A549 (cell line): Measurements from ENCODE around the gene GAA. TPM values are rescaled to one million over a fixed set of nuclear protein-coding genes. Genes with fewer than 3 reads are reported as not detected.

Experiments used
- ATAC-seq, 2 experiments: fragments of 200-7000 bp in 1 of 2; fragments of >200 bp in 1 of 2; cut with Nextera tagmentation in 1 of 2; cut with Tn5 transposase in 1 of 2; 3 replicates each; pipeline versions ENCODE4 v1.8.0 to v1.9.1; 2018 to 2020; ENCODE audit warnings: mild to moderate bottlenecking in 1 of 2, moderate library complexity in 1 of 2
- CTCF ChIA-PET: fragments of 300-600 bp; sonication (Branson Sonifier 250); formaldehyde crosslinking; extraction: SDS; loops from one replicate; lab custom pipeline; 2021; ENCODE audit warnings: antibody characterized with exemption, inconsistent platforms; lab: Yijun Ruan, JAX
- POLR2A ChIA-PET: fragments of 350-600 bp; formaldehyde crosslinking; extraction: SDS; loops from one replicate; lab custom pipeline; 2021; ENCODE audit warnings: antibody characterized with exemption, inconsistent platforms; lab: Yijun Ruan, JAX
- DNase-seq, 2 experiments: peaks; one replicate each; pipeline versions ENCODE4 v3.0.0 to v3.0.0-alpha.2; 2011 to 2016; ENCODE audit warnings: low read depth in 1 of 2, low spot score in 1 of 2
- FAIRE-seq: peaks from 2 replicates; lab custom pipeline; 2011; peaks lifted over from hg19 to GRCh38; lab: Jason Lieb, UNC
- H3K27ac ChIP-seq, 2 experiments: fragments of >200 bp; sonication (Bioruptor Twin); formaldehyde crosslinking; 3 replicates each; pipeline ENCODE4 v1.5.1; 2016 to 2017
- H3K4me1 ChIP-seq: fragments of >200 bp; sonication (Bioruptor Twin); formaldehyde crosslinking; 3 replicates; pipeline ENCODE4 v1.6.1; 2016
- H3K4me2 ChIP-seq: fragments of >200 bp; sonication (Bioruptor Twin); formaldehyde crosslinking; 3 replicates; pipeline ENCODE4 v1.6.1; 2016
- H3K4me3 ChIP-seq: fragments of >200 bp; sonication (Bioruptor Twin); formaldehyde crosslinking; 3 replicates; pipeline ENCODE4 v1.5.1; 2016
- H3K9me3 ChIP-seq: fragments of >200 bp; sonication (Bioruptor Twin); formaldehyde crosslinking; 3 replicates; pipeline ENCODE4 v1.6.1; 2016
- CEBPB ChIP-seq, 2 experiments: fragments of >200 bp in 1 of 2; sonication (Bioruptor Twin) in 1 of 2; formaldehyde crosslinking in 1 of 2; IDR thresholded peaks; 2 replicates each; pipeline ENCODE4 v1.6.1; 2012 to 2016
- HEYL ChIP-seq: fragments of 250-450 bp; sonication (Bioruptor Pico); IDR thresholded peaks from 2 replicates; pipeline ENCODE4 v1.8.0; 2021; ENCODE audit warnings: mild to moderate bottlenecking, moderate library complexity
- HOXB5 ChIP-seq: fragments of 250-450 bp; sonication (Bioruptor Pico); IDR thresholded peaks from 2 replicates; pipeline ENCODE4 v1.5.0; 2020; ENCODE audit warnings: mild to moderate bottlenecking, moderate library complexity
- MAFK ChIP-seq: fragments of 450-650 bp; IDR thresholded peaks from 2 replicates; pipeline ENCODE4 v1.6.1; 2014; ENCODE audit not compliant: partially characterized antibody
- POLR2A ChIP-seq: IDR thresholded peaks from 2 replicates; pipeline ENCODE4 v1.6.1; 2012; ENCODE audit warnings: mild to moderate bottlenecking, low read length
- RAD21 ChIP-seq, 2 experiments: fragments of >200 bp in 1 of 2; sonication (Bioruptor Twin) in 1 of 2; formaldehyde crosslinking in 1 of 2; IDR thresholded peaks in 1 of 2; conservative IDR thresholded peaks in 1 of 2; 2 replicates in 1 of 2; 3 replicates in 1 of 2; pipeline ENCODE4 v1.6.1; 2012 to 2018; ENCODE audit warnings: inconsistent platforms in 1 of 2
- RNF2 ChIP-seq: fragments of 200-600 bp; sonication (generic); IDR thresholded peaks from 2 replicates; pipeline ENCODE4 v1.6.1; 2016; ENCODE audit warnings: low read depth, mild to moderate bottlenecking, antibody characterized with exemption, moderate library complexity, borderline replicate concordance
- SMC3 ChIP-seq: fragments of >200 bp; sonication (Bioruptor Twin); formaldehyde crosslinking; IDR thresholded peaks from 3 replicates; pipeline ENCODE4 v1.6.1; 2018; ENCODE audit warnings: inconsistent platforms
- WGBS: methylation state at CpG from one replicate; pipeline ENCODE4 v1.1.6; 2017; ENCODE audit errors: missing lambda C conversion rate; 5-methylcytosine and 5-hydroxymethylcytosine counted together
- polyA plus RNA-seq, 4 experiments: library from polyadenylated mRNA; depleted of rRNA in 3 of 4; stranded (reverse); fragments of >200 nt; fragmentation: RNase III in 1 of 4; extraction: RNeasy Plus Mini Kit Qiagen cat#74134 plus additional on column Dnase treatment in 1 of 4; gene quantifications; 2 replicates in 3 of 4; 3 replicates in 1 of 4; pipeline ENCODE4 v1.2.3, GENCODE V29; 2011 to 2017
- TF ChIP-seq, protein P1 (sequence below): fragments of 250-450 bp; sonication (Bioruptor Pico); IDR thresholded peaks from 2 replicates; pipeline ENCODE4 v1.5.0; 2020; ENCODE audit warnings: low read depth, mild to moderate bottlenecking, moderate library complexity
- TF ChIP-seq, protein P2 (sequence below): fragments of 250-450 bp; sonication (Bioruptor Pico); IDR thresholded peaks from 2 replicates; pipeline ENCODE4 v1.5.0; 2021; ENCODE audit warnings: mild to moderate bottlenecking, moderate library complexity, borderline replicate concordance
- TF ChIP-seq, protein P3 (sequence below): IDR thresholded peaks from 2 replicates; pipeline ENCODE4 v1.6.1; 2012
- TF ChIP-seq, protein P4 (sequence below): IDR thresholded peaks from 2 replicates; pipeline ENCODE4 v1.6.1; 2012
- TF ChIP-seq, protein P5 (sequence below): fragments of >200 bp; sonication (Bioruptor Twin); formaldehyde crosslinking; IDR thresholded peaks from 3 replicates; pipeline ENCODE4 v1.5.1; 2016

The GAA gene
- polyA plus RNA-seq, 2 of the 4 experiments (the other 2 are of a cell fraction): 5.7 to 47.4 TPM

DNA sequence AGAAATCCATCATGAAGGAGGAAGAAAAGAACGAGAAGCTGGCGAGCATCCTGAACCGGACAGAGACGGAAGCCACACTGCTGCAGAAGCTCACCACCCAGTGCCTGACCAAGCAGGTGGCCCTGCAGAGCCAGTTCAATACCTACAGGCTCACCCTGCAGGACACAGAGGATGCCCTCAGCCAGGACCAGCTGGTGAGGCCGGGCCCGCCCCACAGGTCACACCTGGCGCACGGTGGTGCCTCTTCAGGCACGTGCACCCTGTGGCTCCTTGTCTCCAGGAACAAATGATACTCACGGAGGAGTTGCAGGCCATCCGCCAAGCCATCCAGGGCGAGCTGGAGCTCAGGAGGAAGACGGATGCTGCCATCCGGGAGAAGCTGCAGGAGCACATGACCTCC is 19.8 kb upstream of the GAA start:
- ChIA-PET POLR2A (interaction anchor here (1.2 kb wide), 1 partner anchor 20 kb away, joined by 6 read pairs; the partner anchor contains the start of gene GAA), CTCF (interaction anchor here (0.7 to 15.4 kb wide), 36 partner anchors 12 to 900 kb away, joined by 3 to 176 read pairs (median 5); partner anchors contain the start of gene GAA)
- FAIRE-seq: no peak
- Histone ChIP-seq H3K4me2 (no peak overlapping the region), H3K4me3 (no peak overlapping the region), H3K9me3 (0 out of 3 replicates have a peak, but pooled peaks cover 3% of the 10 kb centered on the region), H3K27ac (no peak overlapping the region), H3K4me1 (peaks cover 7% of the 10 kb centered on the region; the same call in 2 of the 3 replicates)
- no peak for DNase-seq
- TF ChIP-seq, protein P1, sequence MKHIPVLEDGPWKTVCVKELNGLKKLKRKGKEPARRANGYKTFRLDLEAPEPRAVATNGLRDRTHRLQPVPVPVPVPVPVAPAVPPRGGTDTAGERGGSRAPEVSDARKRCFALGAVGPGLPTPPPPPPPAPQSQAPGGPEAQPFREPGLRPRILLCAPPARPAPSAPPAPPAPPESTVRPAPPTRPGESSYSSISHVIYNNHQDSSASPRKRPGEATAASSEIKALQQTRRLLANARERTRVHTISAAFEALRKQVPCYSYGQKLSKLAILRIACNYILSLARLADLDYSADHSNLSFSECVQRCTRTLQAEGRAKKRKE (CRISPR knock-in tag): no peak
- TF ChIP-seq POLR2A: no peak
- no peak for TF ChIP-seq HEYL
- TF ChIP-seq RNF2: no peak
- no peak for TF ChIP-seq MAFK
- TF ChIP-seq, protein P2, sequence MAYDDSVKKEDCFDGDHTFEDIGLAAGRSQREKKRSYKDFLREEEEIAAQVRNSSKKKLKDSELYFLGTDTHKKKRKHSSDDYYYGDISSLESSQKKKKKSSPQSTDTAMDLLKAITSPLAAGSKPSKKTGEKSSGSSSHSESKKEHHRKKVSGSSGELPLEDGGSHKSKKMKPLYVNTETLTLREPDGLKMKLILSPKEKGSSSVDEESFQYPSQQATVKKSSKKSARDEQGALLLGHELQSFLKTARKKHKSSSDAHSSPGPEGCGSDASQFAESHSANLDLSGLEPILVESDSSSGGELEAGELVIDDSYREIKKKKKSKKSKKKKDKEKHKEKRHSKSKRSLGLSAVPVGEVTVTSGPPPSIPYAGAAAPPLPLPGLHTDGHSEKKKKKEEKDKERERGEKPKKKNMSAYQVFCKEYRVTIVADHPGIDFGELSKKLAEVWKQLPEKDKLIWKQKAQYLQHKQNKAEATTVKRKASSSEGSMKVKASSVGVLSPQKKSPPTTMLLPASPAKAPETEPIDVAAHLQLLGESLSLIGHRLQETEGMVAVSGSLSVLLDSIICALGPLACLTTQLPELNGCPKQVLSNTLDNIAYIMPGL (CRISPR knock-in tag): no peak
- no peak for ATAC-seq
- WGBS: 87% methylated on average over 13 of the region's 14 CpGs

DNA sequence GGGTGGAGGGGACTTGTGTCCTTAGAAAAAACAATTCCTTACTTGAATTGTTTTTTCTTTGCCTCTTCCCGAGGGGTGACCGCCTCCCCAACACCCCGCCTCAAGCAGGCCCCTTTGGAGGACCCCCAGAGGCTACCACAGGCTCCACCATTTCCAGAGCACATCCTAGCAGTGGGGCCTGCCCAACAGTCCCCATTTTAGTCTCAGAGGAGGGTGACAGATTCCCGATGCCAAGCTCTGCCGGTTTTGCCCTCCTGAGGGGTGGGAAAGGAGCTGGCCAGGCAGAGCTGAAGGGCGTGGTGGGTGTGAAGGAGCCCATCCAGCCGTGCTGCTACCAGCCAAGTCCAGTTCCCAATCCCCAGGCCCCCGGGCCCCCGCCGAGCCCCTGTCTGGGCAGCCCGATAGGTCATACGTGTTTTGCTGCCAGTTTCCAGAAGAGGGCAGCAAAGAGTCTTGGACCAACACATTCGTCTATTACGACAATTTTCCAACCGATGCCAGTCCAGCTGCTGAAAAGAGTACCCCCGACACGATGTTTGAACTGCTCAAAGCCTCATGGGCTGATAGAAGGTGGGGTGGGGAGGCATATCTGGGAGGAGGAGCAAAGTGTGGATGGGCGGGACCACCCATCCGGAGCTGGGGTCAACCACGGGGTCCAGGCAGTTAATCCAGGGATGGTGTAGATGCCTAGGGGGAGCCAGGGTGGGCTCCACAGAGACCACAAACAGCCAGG is 18.8 kb upstream of the GAA start:
- ChIA-PET POLR2A (no interaction called here), CTCF (interaction anchor here (0.5 to 15.4 kb wide), 75 partner anchors 8 to 726 kb away, joined by 3 to 176 read pairs (median 4); partner anchors contain the start of gene GAA)
- WGBS: 20% methylated on average over 15 of the region's 20 CpGs
- H3K4me2 ChIP-seq: peak overlapping the region; percentile 75
- H3K27ac ChIP-seq: peak overlapping the region; percentile 63 to 69
- ATAC-seq (peak; percentile 79 to 87), FAIRE-seq (peak; percentile 49), DNase-seq (peak; percentile 81 to 89)
- H3K4me1 ChIP-seq: peaks cover 7% of the 10 kb centered on the region; the same call in 2 of the 3 replicates
- 0 out of 3 replicates have a peak, but pooled peaks cover under 1% of the 10 kb centered on the region for H3K9me3 ChIP-seq
- TF ChIP-seq, protein P3, sequence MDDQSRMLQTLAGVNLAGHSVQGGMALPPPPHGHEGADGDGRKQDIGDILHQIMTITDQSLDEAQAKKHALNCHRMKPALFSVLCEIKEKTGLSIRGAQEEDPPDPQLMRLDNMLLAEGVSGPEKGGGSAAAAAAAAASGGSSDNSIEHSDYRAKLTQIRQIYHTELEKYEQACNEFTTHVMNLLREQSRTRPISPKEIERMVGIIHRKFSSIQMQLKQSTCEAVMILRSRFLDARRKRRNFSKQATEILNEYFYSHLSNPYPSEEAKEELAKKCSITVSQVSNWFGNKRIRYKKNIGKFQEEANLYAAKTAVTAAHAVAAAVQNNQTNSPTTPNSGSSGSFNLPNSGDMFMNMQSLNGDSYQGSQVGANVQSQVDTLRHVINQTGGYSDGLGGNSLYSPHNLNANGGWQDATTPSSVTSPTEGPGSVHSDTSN: no peak
- no peak for TF ChIP-seq HOXB5 (CRISPR knock-in tag)
- peak; percentile 84 to 86 for TF ChIP-seq RAD21 (conservative IDR thresholded peaks at IDR 0.05 in 1 of 2, IDR thresholded peaks at IDR 0.05 in 1 of 2)
- TF ChIP-seq, protein P4, sequence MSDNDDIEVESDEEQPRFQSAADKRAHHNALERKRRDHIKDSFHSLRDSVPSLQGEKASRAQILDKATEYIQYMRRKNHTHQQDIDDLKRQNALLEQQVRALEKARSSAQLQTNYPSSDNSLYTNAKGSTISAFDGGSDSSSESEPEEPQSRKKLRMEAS: peak; percentile 33
- TF ChIP-seq, protein P5, sequence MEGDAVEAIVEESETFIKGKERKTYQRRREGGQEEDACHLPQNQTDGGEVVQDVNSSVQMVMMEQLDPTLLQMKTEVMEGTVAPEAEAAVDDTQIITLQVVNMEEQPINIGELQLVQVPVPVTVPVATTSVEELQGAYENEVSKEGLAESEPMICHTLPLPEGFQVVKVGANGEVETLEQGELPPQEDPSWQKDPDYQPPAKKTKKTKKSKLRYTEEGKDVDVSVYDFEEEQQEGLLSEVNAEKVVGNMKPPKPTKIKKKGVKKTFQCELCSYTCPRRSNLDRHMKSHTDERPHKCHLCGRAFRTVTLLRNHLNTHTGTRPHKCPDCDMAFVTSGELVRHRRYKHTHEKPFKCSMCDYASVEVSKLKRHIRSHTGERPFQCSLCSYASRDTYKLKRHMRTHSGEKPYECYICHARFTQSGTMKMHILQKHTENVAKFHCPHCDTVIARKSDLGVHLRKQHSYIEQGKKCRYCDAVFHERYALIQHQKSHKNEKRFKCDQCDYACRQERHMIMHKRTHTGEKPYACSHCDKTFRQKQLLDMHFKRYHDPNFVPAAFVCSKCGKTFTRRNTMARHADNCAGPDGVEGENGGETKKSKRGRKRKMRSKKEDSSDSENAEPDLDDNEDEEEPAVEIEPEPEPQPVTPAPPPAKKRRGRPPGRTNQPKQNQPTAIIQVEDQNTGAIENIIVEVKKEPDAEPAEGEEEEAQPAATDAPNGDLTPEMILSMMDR: peak; percentile 90
- TF ChIP-seq SMC3: peak; percentile 84
- TF ChIP-seq CEBPB (IDR thresholded peaks at IDR 0.05): peak in 1 of 2 experiments; percentile 34; a peak in 1 of 4 replicates
- no peak overlapping the region; the same call in 2 of the 3 replicates for H3K4me3 ChIP-seq
